Activated T-helper 1 cell treated with anti-CD3 and anti-CD28 coated beads, Interleukin-2, amount 50 U/mL, for 16 hours (primary cell): ENCODE data around the gene CTDSP2.
"Not testable (repeated sequence)": the region's sequence is repeated elsewhere in the genome, so short reads cannot be mapped to it uniquely, and the experiment has no call there.

ENCODE experiments used
- DNase-seq, 2 donors: peaks; one replicate each; pipeline ENCODE4 v3.0.0-alpha.2; 2020; ENCODE audit warnings: low read depth in 1 of 2, low spot score in 1 of 2

CTDSP2 gene

DNA sequence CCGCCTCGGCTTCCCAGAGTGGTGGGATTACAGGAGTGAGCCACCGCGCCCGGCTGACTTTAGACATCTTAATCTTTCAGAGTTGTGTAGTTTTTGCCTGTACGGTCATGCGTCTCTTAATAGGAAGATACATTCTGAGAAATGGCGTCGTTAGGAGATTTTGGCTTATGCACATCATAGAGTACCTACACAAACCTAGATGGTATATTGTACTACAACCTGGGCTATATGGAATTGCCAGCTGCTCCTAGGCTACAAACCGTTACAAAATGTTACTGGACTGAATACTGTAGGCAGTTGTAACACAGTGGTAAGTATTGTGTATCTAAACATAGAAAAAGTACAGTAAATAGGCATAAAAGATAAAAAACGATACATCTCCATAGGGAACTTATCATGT, 62.7 kb downstream of the CTDSP2 start:
- DNase-seq: no peak

DNA sequence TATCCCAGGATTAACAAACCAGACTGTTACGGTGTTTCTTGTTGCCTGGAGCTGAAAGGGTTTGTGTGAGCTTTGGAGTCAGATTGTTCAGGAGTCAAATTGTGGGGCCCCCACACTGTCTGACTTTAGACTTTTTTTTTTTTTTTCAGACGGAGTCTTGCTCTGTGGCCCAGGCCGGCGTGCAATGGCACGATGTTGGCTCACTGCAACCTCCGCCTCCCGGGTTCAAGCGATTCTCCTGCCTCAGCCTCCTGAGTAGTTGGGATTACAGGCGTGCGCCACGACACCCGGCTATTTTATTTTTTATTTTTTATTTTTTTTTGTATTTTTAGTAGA, 63.1 kb downstream of the CTDSP2 start:
- DNase-seq: no peak

DNA sequence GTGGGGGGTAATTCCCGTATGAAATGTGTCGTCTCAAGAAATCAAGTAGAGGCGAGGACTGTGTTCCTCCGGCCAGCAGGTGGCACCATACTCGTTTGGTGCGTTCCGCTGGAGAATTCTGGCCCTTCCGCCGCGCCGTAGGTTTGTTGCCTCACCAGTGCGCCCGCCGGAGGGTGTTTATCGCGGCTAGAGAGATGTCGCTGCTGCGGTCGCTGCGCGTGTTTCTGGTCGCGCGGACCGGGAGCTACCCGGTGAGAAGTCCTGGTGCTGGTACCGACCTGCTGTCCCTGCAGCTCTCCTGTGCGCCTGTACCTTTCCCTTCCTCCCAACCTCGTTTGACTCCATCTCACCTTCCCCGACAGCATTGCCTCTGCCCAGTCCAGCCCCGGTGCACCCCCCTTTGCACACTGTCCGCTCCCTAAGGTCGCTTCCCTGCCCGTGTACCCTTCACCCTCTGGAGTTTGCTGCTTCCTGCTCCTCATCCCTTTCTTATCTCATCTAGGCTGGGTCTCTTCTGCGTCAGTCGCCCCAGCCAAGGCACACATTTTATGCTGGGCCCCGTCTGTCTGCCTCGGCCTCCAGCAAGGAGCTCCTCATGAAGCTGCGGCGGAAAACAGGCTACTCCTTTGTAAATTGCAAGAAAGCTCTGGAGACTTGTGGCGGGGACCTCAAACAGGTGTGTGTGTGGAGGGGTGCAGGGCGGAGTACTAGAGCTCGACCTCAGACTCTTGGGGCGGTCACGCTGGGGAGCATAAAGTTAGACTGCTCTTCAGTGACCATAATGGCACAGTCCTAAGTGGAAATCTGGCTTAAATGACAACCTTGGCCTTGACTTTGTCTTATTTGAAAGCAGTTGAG, 63.7 kb downstream of the CTDSP2 start, which contains the start of gene TSFM:
Gene TSFM (plus strand): TSS at position 180 of the 858 bp plus-strand sequence. CDS start 15 bp downstream, at position 195.
- DNase-seq: peak; percentile 94 to 99

DNA sequence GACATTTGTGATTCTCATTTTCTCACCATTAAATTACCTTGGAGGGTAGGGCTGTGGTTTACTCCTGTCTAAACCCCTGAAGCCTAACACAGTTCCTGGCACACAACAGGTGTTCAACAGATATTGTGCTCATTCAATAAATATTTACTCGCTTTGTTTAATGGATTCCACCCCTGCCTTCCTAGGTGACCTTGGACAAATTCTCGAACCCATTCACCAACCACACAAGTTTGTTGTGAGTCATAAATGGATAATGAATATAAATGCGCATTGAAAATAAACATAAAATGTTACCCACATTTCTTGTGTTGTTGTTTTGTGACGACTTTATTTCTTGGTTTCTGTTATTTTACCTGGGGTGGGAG, 64.3 kb downstream of the CTDSP2 start:
- DNase-seq: no peak

DNA sequence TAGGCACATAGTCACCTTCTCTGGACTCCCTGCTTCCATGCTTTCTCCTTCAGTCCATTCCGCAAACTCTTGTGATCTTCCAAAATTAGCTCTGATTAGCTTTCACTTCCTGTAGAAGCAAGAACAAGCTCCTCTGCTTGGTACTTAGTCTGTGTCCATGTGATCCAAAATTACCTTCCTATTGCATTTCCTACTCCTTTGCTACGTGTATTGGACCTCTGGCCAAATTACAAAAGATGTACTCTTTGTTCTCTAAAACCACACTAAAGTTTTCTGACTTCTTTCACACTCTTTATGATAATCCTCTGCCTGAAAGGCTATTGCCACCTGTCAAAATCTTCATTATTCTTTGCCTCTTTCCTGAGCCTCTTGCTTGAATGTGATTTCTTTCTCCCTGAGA, 64.7 kb downstream of the CTDSP2 start:
- no peak for DNase-seq

DNA sequence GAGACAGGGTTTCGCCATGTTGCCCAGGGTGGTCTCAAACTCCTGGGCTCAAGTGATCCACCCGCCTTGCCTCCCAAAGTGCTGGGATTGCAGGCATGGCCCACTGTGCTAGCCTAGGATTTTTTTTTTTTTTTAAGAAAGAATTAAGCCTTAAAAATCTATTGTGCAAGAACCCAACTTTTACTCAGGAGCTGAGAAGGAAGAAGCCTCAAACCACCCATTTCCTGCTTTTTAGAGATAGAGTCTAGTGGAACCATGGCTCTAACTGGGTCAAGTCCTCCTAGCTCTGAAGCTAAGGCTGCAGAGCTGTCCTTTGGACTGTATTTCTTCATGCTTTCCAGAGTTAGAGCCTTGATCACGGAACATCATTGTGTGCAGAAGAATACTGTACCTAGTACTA, 65.3 kb downstream of the CTDSP2 start:
- DNase-seq: no peak

DNA sequence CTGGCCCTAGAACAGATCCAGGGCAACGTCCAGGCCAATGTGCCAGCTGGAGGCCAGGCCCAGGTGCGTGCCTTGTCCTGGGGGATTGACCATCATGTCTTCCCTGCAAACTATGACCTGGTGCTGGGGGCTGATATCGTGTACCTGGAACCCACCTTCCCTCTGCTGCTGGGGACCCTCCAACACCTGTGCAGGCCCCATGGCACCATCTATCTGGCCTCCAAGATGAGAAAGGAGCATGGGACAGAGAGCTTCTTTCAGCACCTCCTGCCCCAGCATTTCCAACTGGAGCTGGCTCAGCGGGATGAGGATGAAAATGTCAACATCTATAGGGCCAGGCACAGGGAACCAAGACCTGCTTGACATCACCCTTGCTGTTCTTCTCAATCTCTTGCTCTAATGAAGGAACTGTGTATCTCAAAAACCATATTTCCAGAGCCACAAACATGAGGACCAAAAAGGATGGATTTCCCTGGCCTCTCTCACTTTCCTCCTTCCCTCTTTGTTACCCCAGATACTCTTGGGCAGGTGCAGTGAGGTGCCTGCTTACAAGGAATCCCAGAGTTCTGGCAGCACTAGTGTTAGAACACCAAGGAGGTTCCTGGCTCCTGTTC, 66.1 kb downstream of the CTDSP2 start:
- DNase-seq: no peak

DNA sequence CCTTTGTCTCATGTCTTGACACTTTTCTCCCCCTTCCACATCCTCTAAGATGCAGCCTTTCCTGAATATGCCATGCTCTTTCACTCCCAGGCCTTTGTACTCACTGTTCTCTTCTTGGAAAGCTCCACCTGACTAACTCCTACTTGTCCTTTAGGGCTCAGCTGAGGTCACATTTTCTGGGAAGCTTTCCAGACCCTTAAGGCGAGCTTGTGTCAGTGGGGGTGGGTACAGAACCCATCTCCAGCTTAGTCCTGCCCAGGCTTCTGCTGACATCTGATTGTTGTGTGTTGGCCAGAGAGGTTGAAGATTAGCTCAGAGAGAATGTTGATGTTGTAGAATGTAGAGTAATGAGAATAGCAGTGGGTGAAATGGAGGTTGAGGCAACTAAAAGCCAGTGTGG, 66.8 kb downstream of the CTDSP2 start:
- DNase-seq: no peak

DNA sequence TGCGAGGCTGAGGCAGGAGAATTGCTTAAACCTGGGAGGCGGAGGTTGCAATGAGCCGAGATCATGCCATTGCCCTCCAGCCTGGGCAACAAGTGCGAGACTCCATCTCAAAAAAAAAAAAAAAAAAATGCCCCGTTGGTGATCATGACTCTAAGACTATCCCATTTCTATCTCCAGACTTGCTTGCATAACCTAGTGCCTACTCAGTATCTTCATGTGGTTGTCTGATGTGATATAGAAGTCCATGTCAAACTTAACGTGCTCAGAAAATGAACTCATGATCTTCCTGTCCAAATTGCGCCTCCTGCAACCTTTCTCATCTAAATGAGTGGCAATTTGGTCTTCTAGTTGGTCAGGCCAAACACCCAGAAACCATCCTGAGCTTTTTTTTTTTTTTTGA, 68.6 kb downstream of the CTDSP2 start:
- DNase-seq: no peak

DNA sequence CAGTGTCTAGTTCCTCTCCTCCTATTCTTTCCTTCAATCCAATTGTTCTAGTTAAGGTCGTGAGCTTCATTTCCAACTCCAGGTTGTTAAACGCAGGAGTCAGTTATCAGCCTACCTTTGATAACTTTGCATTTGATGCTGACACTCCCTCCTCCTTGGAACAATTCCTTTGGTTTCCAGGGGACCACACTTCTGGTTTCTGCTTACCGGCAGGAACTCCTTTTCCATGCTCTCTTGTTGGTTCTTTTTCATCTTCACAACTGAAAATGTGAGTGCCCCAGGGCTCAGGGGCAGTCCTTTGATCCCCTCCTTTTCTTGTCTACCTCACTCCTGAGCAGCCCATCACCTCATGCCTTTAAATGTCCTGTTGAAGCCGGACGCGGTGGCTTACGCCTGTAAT, 69.2 kb downstream of the CTDSP2 start:
- DNase-seq: no peak

DNA sequence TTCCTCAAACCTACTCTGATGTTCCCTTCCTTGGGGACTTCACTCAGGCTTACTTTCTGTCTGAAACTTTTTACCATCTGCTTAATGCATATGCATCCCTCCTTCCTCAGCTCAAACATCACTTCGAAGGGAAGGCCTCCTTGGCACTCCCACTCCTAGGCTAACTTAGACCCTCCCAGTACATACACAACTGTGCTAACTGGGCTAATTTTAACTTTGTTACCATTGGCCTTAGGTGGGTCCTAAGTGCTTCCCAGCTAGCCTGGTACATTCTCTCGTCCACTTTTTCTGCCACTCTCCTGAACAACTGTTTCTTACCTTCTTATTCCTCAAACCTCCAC, 70.3 kb downstream of the CTDSP2 start:
- no peak for DNase-seq

DNA sequence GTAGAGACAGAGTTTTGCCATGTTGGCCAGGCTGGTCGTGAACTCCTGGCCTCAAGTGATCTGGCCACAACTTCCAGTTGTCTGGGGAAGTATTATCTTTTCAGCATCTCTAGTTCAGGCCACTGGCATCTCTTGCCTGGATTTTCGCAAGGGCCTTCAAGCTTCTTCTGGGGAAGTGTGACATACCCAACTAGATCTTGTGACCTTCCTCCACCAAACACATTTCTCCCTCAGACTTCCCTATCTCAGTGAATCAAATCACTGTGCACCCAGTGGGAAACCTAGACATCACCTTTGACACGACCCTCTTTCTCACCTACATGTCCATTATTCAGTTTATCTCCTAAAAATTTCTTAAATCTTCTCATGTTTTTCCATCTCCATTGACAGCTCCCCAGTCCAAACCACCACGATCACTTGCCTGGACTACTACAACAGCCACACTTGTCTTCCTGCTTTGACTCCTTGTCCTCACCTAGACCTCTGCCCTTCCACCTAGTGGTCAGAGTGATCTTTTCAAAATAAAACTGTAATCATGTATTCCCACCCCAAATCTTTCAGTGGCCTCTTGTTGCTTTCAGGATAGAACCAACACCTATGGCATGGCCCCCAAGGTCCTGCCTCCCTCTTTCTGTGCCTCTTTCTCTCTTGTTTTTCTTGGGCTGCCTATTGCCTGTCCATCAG, 70.8 kb downstream of the CTDSP2 start:
- DNase-seq: no peak

DNA sequence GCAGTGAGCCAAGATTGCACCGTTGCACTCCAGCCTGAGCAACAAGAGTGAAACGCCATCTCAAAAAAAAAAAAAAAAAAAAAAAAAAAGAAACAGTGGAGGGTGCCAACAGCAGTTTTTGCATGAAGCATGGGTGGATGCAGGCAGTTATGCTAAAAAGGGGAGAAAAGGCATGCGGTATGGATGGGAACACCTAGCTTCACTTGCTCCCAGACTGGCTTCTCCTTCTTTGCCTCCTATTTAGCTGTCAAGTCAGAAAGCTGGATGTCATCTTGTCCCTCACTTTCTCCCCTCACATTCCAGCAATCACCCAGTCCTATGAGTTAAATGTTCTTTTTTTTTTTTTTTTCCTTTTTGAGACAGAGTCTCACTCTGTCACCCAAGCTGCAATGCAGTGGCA, 71.5 kb downstream of the CTDSP2 start:
- DNase-seq: no peak

DNA sequence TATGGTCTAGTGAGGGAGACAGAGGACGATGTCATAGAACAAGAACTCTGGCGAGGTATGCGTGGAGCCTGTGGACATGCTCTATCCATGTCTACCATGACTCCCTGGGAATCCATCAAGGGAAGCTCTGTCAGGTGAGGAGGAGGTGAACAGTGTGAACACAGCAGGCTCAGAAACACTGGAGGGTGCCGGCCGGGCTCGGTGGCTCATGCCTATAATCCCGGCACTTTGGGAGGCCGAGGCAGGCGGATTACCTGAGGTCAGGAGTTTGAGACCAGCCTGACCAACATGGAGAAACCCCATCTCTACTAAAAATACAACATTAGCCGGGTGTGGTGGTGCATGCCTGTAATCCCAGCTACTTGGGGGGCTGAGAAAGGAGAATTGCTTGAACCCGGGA, 71.9 kb downstream of the CTDSP2 start:
- DNase-seq: not testable (repeated sequence)

DNA sequence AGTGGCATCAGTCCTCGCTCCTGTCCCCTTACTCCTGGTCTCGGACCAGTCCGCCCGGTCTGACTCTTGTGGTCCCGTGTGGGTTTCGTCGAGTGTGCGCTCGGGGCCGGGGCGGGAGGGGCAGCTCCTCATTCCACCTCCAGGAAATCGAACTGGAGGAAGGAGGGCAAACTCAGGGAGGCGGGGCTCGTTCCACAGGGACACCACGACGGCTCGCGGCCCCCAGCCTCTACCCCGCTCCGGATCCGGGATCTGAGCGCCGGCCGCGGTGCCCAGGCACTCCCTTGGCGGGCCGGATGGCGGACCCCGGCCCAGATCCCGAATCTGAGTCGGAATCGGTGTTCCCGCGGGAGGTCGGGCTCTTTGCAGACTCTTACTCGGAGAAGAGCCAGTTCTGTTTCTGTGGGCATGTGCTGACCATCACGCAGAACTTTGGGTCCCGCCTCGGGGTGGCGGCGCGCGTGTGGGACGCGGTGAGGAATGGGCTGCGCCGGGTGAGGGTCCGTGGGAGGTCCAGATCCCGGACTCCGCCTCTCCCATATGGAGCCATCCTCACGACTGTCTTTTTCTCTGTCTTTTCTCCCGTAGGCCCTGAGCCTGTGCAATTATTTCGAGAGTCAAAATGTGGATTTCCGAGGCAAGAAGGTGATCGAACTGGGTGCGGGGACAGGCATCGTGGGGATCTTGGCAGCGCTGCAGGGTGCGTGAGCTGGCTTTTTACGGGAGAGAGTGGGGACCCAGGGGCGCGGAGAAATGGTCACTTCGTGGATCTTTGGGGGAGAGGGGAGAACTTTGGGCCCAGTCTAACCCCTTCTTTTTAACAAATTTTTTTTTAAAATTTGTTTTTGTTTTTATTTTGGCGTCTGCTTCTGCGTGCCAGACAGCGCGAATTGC, 73.9 kb downstream of the CTDSP2 start, which contains the start of gene EEF1AKMT3:
Gene EEF1AKMT3 (plus strand): TSS at position 186 of the 894 bp plus-strand sequence. CDS start 111 bp downstream, at position 297.
- DNase-seq: no peak

DNA sequence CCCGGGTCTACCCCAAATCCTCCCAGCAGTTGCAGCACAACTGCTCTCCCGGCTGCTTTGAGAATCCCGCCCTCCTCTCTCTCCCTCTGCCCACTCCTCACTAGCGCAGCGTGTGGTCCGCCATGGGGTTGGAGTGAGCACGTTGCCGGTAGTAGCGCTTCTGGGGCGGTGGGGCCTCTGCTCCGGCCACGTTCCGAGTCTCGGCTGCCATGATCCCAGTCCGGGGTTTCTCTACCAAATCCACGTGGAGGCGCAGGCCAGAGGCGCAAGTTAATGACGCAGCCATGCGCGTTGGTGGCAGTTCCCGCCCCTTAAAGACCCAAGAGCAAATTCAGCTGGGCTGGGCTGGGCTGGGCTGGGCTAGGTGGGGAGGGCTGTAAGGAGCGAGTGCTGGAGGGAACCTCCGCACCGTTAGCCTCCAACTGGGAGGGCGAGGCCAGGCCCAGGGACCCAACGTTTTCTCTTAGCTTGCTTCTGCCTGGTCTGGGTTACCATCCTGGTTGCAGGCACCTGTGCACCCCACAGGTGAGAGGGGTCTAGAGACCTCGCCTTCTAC, 74.6 kb downstream of the CTDSP2 start, which contains the start of gene METTL1:
Gene METTL1 (minus strand): TSS at position 233 of the 556 bp plus-strand sequence. CDS start 22 bp downstream, at position 211.
- peak; percentile 74 to 85 for DNase-seq

DNA sequence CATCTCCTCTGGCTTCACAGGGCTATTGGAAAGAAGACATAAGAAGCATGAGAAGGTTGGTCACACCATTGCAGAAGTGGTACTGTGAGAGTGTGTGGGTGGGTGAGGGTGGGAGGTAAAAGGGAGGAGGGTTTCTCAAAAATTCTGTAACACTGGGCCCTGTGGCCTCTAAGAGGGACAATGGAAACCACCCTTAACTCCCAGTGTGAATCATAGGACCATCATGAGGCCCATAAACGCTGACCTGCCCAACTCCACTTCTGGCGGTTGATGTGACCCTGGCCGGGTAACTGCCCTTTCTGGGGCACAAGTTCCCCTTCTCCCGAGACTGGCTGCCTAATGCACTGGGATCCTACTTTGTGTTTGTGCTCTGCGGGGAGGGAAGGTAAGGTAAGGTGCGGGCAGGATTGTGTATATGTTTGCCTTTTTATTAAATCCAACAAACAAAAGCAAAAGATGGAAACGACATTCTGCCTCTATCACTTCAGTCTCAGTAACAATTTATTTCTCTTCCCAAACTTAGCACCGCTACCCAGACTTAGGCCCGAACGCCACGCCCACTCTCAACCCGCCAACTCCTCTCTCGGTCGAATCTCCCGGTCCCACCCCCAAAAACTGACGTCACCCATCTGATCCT, 75.2 kb downstream of the CTDSP2 start:
- DNase-seq: peak; percentile 53 to 75

DNA sequence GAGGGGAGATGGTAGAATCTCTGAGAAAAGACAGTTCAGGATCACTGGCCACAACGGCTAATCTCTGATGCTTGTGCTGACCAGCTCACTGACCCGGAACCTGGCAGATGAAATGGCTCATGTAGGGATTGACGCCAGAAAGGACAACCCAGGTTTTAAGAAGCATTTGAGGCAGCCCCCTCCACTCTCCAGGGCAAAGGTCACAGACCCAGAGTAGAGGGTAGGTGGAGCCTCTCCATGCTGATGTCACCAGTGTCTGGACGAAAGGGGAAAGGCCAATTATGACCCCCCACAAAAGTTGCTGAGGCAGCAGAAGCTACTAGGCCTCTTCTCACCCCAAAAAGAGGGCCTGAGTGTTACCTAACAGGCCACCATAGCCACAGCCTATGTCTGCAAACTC, 75.8 kb downstream of the CTDSP2 start:
- no peak for DNase-seq
